Stimulated activated CD4-positive, alpha-beta T cell treated with anti-CD3 and anti-CD28 coated beads, Interleukin-4, amount 100 ng/mL, for 1 hour (primary cell): Measurements from ENCODE around the gene SSBP3.

Experiments
- DNase-seq: peaks from one replicate; pipeline ENCODE4 v3.0.0-alpha.2; 2020

Gene SSBP3

GRCh38 chr1:54302951-54303843 lies 103.0 kb downstream of the SSBP3 start:
- no peak for DNase-seq

GRCh38 chr1:54302549-54302948 lies 103.6 kb downstream of the SSBP3 start:
- no peak for DNase-seq

GRCh38 chr1:54301497-54301896 lies 104.7 kb downstream of the SSBP3 start:
- no peak for DNase-seq

- no peak for DNase-seq
Observed at GRCh38 chr1:54300401-54300800, 105.8 kb downstream of the SSBP3 start.

GRCh38 chr1:54299037-54299436 lies 107.2 kb downstream of the SSBP3 start:
- no peak for DNase-seq

GRCh38 chr1:54298284-54299033 lies 107.7 kb downstream of the SSBP3 start:
- no peak for DNase-seq

- DNase-seq, result no peak
Observed at GRCh38 chr1:54297596-54298283, 108.5 kb downstream of the SSBP3 start.

- DNase-seq, result no peak
Observed at GRCh38 chr1:54296666-54297065, 109.5 kb downstream of the SSBP3 start.

- no peak for DNase-seq
Observed at GRCh38 chr1:54294887-54295286, 111.3 kb downstream of the SSBP3 start.

GRCh38 chr1:54292002-54292911 lies 113.9 kb downstream of the SSBP3 start:
- DNase-seq, result no peak

GRCh38 chr1:54291276-54292001 lies 114.8 kb downstream of the SSBP3 start:
- DNase-seq, result no peak

GRCh38 chr1:54290506-54291184 lies 115.5 kb downstream of the SSBP3 start:
- no peak for DNase-seq

- DNase-seq, result no peak
Observed at GRCh38 chr1:54289712-54290233, 116.4 kb downstream of the SSBP3 start.

- DNase-seq, result no peak
Observed at GRCh38 chr1:54287801-54288211, 118.4 kb downstream of the SSBP3 start.

GRCh38 chr1:54287176-54287650 lies 119.0 kb downstream of the SSBP3 start:
- DNase-seq, result peak; percentile 59

- DNase-seq, result no peak
Observed at GRCh38 chr1:54285815-54286345, 120.3 kb downstream of the SSBP3 start.

GRCh38 chr1:54284781-54285529 lies 121.2 kb downstream of the SSBP3 start:
- no peak for DNase-seq

GRCh38 chr1:54283635-54284385 lies 122.4 kb downstream of the SSBP3 start:
- no peak for DNase-seq
